HCT116 (cell line): Measurements from ENCODE around the gene TMEM222. TPM values are rescaled to one million over a fixed set of nuclear protein-coding genes. Genes with fewer than 3 reads are reported as not detected.

Experiments
- ATAC-seq: fragments of 200-7000 bp; cut with Tn5 transposase; 2 replicates; pipeline ENCODE4 v1.9.1; 2020; ENCODE audit warnings: mild to moderate bottlenecking, moderate library complexity
- BruUV-seq: library from RNA; stranded (reverse); fragments of 400-500 nt; replicated peaks from 2 replicates; lab custom pipeline; 2021; lab: Mats Ljungman, UMichigan
- CTCF ChIA-PET: fragments of 300-600 bp; sonication (Branson Sonifier 250); formaldehyde crosslinking; loops from one replicate; lab custom pipeline; 2021; ENCODE audit warnings: antibody characterized with exemption; lab: Charles Lee
- POLR2A ChIA-PET: fragments of 300-600, 350-600 bp; sonication (Branson Sonifier 250); formaldehyde crosslinking; loops from one replicate; lab custom pipeline; 2021; ENCODE audit warnings: antibody characterized with exemption; lab: Charles Lee
- RAD21 ChIA-PET, 2 experiments: fragments of 300-600 bp; sonication (Branson Sonifier 250); formaldehyde crosslinking; loops; one replicate each; lab custom pipeline; 2023; ENCODE audit warnings: low total read pairs in 2 of 2; ENCODE audit not compliant: uncharacterized antibody in 2 of 2, unreplicated experiment in 2 of 2, low non-redundant PET in 1 of 2; lab: Charles Lee
- DNase-seq: peaks from one replicate; pipeline ENCODE4 v3.0.0-alpha.2; 2010; ENCODE audit warnings: low read depth, low spot score
- H2AFZ ChIP-seq: fragments of 200-600 bp; shearing (Covaris generic), sonication (generic); 2 replicates; pipeline ENCODE4 v1.6.1; 2017; ENCODE audit warnings: low read depth, mixed run types, mixed read lengths, antibody characterized with exemption, low read length; ENCODE audit not compliant: poor library complexity, severe bottlenecking
- H3K27ac ChIP-seq: 2 replicates; pipeline ENCODE4 v1.5.1; 2012; ENCODE audit warnings: low read depth, low read length
- H3K27me3 ChIP-seq: fragments of 200-600 bp; sonication (generic); 2 replicates; pipeline ENCODE4 v1.6.1; 2016; ENCODE audit warnings: mixed run types, low read length, mixed read lengths; ENCODE audit not compliant: insufficient read depth
- H3K36me3 ChIP-seq, 2 experiments: fragments of 200-500 bp in 1 of 2; fragments of 200-600 bp in 1 of 2; sonication (Bioruptor generic) in 1 of 2; sonication (generic) in 1 of 2; 2 replicates each; pipeline versions ENCODE4 v1.5.1 to v1.6.1; 2014 to 2016; ENCODE audit warnings: low read length in 2 of 2, inconsistent platforms in 1 of 2, mixed read lengths in 1 of 2, mixed run types in 1 of 2; ENCODE audit not compliant: insufficient read depth in 2 of 2, control insufficient read depth in 1 of 2
- H3K4me1 ChIP-seq, 2 experiments: fragments of 200-600 bp in 1 of 2; sonication (generic) in 1 of 2; 2 replicates each; pipeline versions ENCODE4 v1.5.1 to v1.6.1; 2012 to 2017; ENCODE audit warnings: low read length in 2 of 2, inconsistent platforms in 1 of 2, mild to moderate bottlenecking in 1 of 2, mixed read lengths in 1 of 2, mixed run types in 1 of 2, moderate library complexity in 1 of 2; ENCODE audit not compliant: insufficient read depth in 2 of 2, control insufficient read depth in 1 of 2
- H3K4me2 ChIP-seq: fragments of 200-600 bp; sonication (generic); 2 replicates; pipeline ENCODE4 v1.6.1; 2017; ENCODE audit warnings: mixed run types, low read length, mixed read lengths
- H3K4me3 ChIP-seq, 2 experiments: fragments of 200-600 bp in 1 of 2; sonication (generic) in 1 of 2; replicated peaks in 1 of 2; 2 replicates each; pipeline ENCODE4 v1.5.1; 2011 to 2016; ENCODE audit warnings: low read length in 2 of 2, control low read depth in 1 of 2, low read depth in 1 of 2, mild to moderate bottlenecking in 1 of 2, mixed read lengths in 1 of 2, mixed run types in 1 of 2
- H3K79me2 ChIP-seq: fragments of 200-600 bp; sonication (generic); 2 replicates; pipeline ENCODE4 v1.6.1; 2017; ENCODE audit warnings: mild to moderate bottlenecking, mixed run types, low read length, moderate library complexity, mixed read lengths; ENCODE audit not compliant: insufficient read depth
- H3K9ac ChIP-seq: fragments of 200-600 bp; sonication (generic); 2 replicates; pipeline ENCODE4 v1.6.1; 2016; ENCODE audit warnings: low read length, mixed read lengths
- H3K9me2 ChIP-seq: fragments of 200-600 bp; sonication (generic), shearing (Covaris generic); 2 replicates; pipeline ENCODE4 v1.6.1; 2017; ENCODE audit warnings: mixed run types, mild to moderate bottlenecking, moderate library complexity; ENCODE audit not compliant: insufficient read depth
- H3K9me3 ChIP-seq, 2 experiments: fragments of 200-500 bp in 1 of 2; fragments of 200-600 bp in 1 of 2; sonication (Bioruptor generic) in 1 of 2; sonication (generic) in 1 of 2; 2 replicates each; pipeline ENCODE4 v1.6.1; 2014 to 2017; ENCODE audit warnings: low read length in 2 of 2, mixed read lengths in 2 of 2, inconsistent platforms in 1 of 2, low read depth in 1 of 2, mild to moderate bottlenecking in 1 of 2, mixed run types in 1 of 2, moderate library complexity in 1 of 2; ENCODE audit not compliant: control insufficient read depth in 1 of 2, insufficient read depth in 1 of 2
- H4K20me1 ChIP-seq: fragments of 200-600 bp; sonication (generic), shearing (Covaris generic); 2 replicates; pipeline ENCODE4 v1.6.1; 2017; ENCODE audit warnings: mixed run types, mild to moderate bottlenecking, moderate library complexity; ENCODE audit not compliant: insufficient read depth
- CBX3 ChIP-seq: IDR thresholded peaks from 2 replicates; pipeline ENCODE4 v1.6.1; 2012; ENCODE audit warnings: low read depth
- EGR1 ChIP-seq: IDR thresholded peaks from 2 replicates; pipeline ENCODE4 v1.6.1; 2012; ENCODE audit warnings: low read depth
- ELF1 ChIP-seq: IDR thresholded peaks from 2 replicates; pipeline ENCODE4 v1.6.1; 2012; ENCODE audit warnings: low read depth, borderline replicate concordance
- EZH2 ChIP-seq: fragments of 200-600 bp; sonication (generic); IDR thresholded peaks from 2 replicates; pipeline ENCODE4 v1.6.1; 2017; ENCODE audit warnings: antibody characterized with exemption, mixed run types
- FOSL1 ChIP-seq: IDR thresholded peaks from 2 replicates; pipeline ENCODE4 v1.6.1; 2012; ENCODE audit warnings: low read depth
- MAX ChIP-seq: IDR thresholded peaks from 2 replicates; pipeline ENCODE4 v1.6.1; 2012
- POLR2AphosphoS5 ChIP-seq: IDR thresholded peaks from 2 replicates; pipeline ENCODE4 v1.6.1; 2011; ENCODE audit warnings: mild to moderate bottlenecking, low read depth, low read length, moderate library complexity
- RAD21 ChIP-seq: IDR thresholded peaks from 2 replicates; pipeline ENCODE4 v1.6.1; 2012; ENCODE audit warnings: low read depth, mild to moderate bottlenecking
- REST ChIP-seq: IDR thresholded peaks from 2 replicates; pipeline ENCODE4 v1.6.1; 2012; ENCODE audit warnings: low read depth
- SIN3A ChIP-seq: IDR thresholded peaks from 2 replicates; pipeline ENCODE4 v1.6.1; 2012; ENCODE audit warnings: low read depth
- TCF7L2 ChIP-seq: IDR thresholded peaks from 2 replicates; pipeline ENCODE4 v1.7.0; 2011; ENCODE audit warnings: borderline replicate concordance, inconsistent platforms; ENCODE audit not compliant: insufficient read depth, insufficient read length; ENCODE audit errors: extremely low read depth
- YY1 ChIP-seq: IDR thresholded peaks from 2 replicates; pipeline ENCODE4 v1.6.1; 2011; ENCODE audit warnings: low read length, low read depth, moderate library complexity, mild to moderate bottlenecking; ENCODE audit not compliant: insufficient replicate concordance; ENCODE audit errors: extremely low read depth
- ZFX ChIP-seq: fragments of 450-650 bp; IDR thresholded peaks from 2 replicates; pipeline ENCODE4 v1.6.1; 2017
- ZNF274 ChIP-seq: fragments of 200-500 bp; sonication (Bioruptor generic); IDR thresholded peaks from 2 replicates; pipeline ENCODE4 v1.6.1; 2014; ENCODE audit warnings: mild to moderate bottlenecking, low read depth, low read length, inconsistent platforms
- intact Hi-C: fragments of 100-400 bp; cut with micrococcal nuclease; formaldehyde crosslinking; loops from 2 replicates; pipeline ENCODE4 v1.10.0; 2022
- total RNA-seq: library from RNA; stranded (reverse); gene quantifications from one replicate; pipeline ENCODE4 v1.2.1, GENCODE V29; 2021; ENCODE audit not compliant: unreplicated experiment

The TMEM222 gene
- total RNA-seq, 1 experiment from 2014 or later: 32.8 TPM

GRCh38 chr1:27298632-27299384 lies 23.2 kb upstream of the TMEM222 start:
- no peaks in the 10 kb centered on the region for H3K36me3 ChIP-seq
- no peak for ATAC-seq
- ChIA-PET RAD21 (interaction anchor here (0.6 to 0.9 kb wide), 2 partner anchors 97 to 166 kb away, joined by 3 to 7 read pairs; no protein-coding TSS in a partner anchor), CTCF (interaction anchor here (0.6 to 6.5 kb wide), 7 partner anchors 9 to 365 kb away, joined by 3 to 65 read pairs (median 10); no protein-coding TSS in a partner anchor), POLR2A (no interaction called here)
- intact Hi-C loops: no loop called here
- H3K9me3 ChIP-seq: no peaks in the 10 kb centered on the region
- H4K20me1 ChIP-seq: no peaks in the 10 kb centered on the region
- no peak overlapping the region for H2AFZ ChIP-seq
- no peak overlapping the region for H3K4me2 ChIP-seq
- no peaks in the 10 kb centered on the region for H3K79me2 ChIP-seq
- BruUV-seq: no TSS peak
- H3K27me3 ChIP-seq: no peaks in the 10 kb centered on the region
- no peak for DNase-seq
- H3K9ac ChIP-seq: no peak overlapping the region
- TF ChIP-seq CBX3: no peak
- TF ChIP-seq EGR1: no peak
- TF ChIP-seq, all 23 proteins: peak for 0
- no peak overlapping the region for H3K27ac ChIP-seq
- no peaks in the 10 kb centered on the region for H3K9me2 ChIP-seq
- no peak overlapping the region for H3K4me3 ChIP-seq
- H3K4me1 ChIP-seq: peaks cover 0 to 7% of the 10 kb centered on the region in 2 experiments; a peak in 2 of 4 replicates

- ATAC-seq (no peak), DNase-seq (no peak)
- Histone ChIP-seq H3K9me3 (no peaks in the 10 kb centered on the region), H3K79me2 (no peaks in the 10 kb centered on the region), H3K4me2 (no peak overlapping the region), H3K27me3 (no peaks in the 10 kb centered on the region), H3K9ac (no peak overlapping the region), H3K4me1 (peaks cover 0 to 7% of the 10 kb centered on the region in 2 experiments; a peak in 2 of 4 replicates), H4K20me1 (no peaks in the 10 kb centered on the region), H3K27ac (no peak overlapping the region), H3K36me3 (no peaks in the 10 kb centered on the region), H3K4me3 (no peak overlapping the region), H2AFZ (no peak overlapping the region), H3K9me2 (no peaks in the 10 kb centered on the region)
- RAD21 ChIA-PET: interaction anchor here (1.2 to 1.6 kb wide), 2 partner anchors 69 to 88 kb away, joined by 4 read pairs; no protein-coding TSS in a partner anchor
- intact Hi-C loops: no loop called here
- no TSS peak for BruUV-seq
- POLR2A ChIA-PET: interaction anchor here (1.3 to 1.8 kb wide), 2 partner anchors 83 to 98 kb away, joined by 3 to 4 read pairs; partner anchors contain the start of gene CD164L2
- CTCF ChIA-PET: interaction anchor here (0.9 to 6.5 kb wide), 13 partner anchors 8 to 364 kb away, joined by 3 to 65 read pairs (median 7); no protein-coding TSS in a partner anchor
- TF ChIP-seq FOSL1 (no peak), EZH2 (no peak), ELF1 (no peak), CBX3 (no peak), ZNF274 (no peak), REST (no peak), RAD21 (no peak), ZFX (no peak), TCF7L2 (no peak), MAX (no peak), YY1 (no peak), SIN3A (no peak), POLR2AphosphoS5 (no peak)
Measured at GRCh38 chr1:27299385-27300271, 22.3 kb upstream of the TMEM222 start.
